H9 (cell line): Measurements from ENCODE around the gene DNM2. TPM values are rescaled to one million over a fixed set of nuclear protein-coding genes. Genes with fewer than 3 reads are reported as not detected.

Experiments
- DNase-seq: peaks from one replicate; pipeline ENCODE4 v3.0.0-alpha.2; 2017
- H2AFZ ChIP-seq: one replicate; pipeline ENCODE4 v1.6.1; 2013; ENCODE audit warnings: mild to moderate bottlenecking, low read length, control low read depth, moderate library complexity
- H2AK5ac ChIP-seq: 2 replicates; pipeline ENCODE4 v1.6.1; 2013; ENCODE audit warnings: low read length, control low read depth, mixed read lengths; ENCODE audit not compliant: insufficient read length
- H2BK120ac ChIP-seq: one replicate; pipeline ENCODE4 v1.6.1; 2013; ENCODE audit warnings: low read depth, mild to moderate bottlenecking, low read length, control low read depth, inconsistent platforms; ENCODE audit not compliant: poor library complexity, severe bottlenecking
- H2BK12ac ChIP-seq: 2 replicates; pipeline ENCODE4 v1.6.1; 2013; ENCODE audit warnings: low read length, control low read depth, mixed read lengths, low read depth; ENCODE audit not compliant: insufficient read length
- H2BK15ac ChIP-seq: 2 replicates; pipeline ENCODE4 v1.6.1; 2013; ENCODE audit warnings: low read depth, low read length, control low read depth
- H2BK20ac ChIP-seq: one replicate; pipeline ENCODE4 v1.6.1; 2013; ENCODE audit warnings: low read depth, mild to moderate bottlenecking, low read length, control low read depth, inconsistent platforms; ENCODE audit not compliant: poor library complexity, severe bottlenecking
- H2BK5ac ChIP-seq: 2 replicates; pipeline ENCODE4 v1.6.1; 2013; ENCODE audit warnings: low read length, control low read depth, mixed read lengths; ENCODE audit not compliant: insufficient read length
- H3K14ac ChIP-seq: 2 replicates; pipeline ENCODE4 v1.6.1; 2013; ENCODE audit warnings: low read length, control low read depth; ENCODE audit not compliant: insufficient read depth
- H3K18ac ChIP-seq: 2 replicates; pipeline ENCODE4 v1.6.1; 2013; ENCODE audit warnings: low read depth, mild to moderate bottlenecking, mixed read lengths, low read length, control low read depth; ENCODE audit not compliant: insufficient read length
- H3K23ac ChIP-seq: 2 replicates; pipeline ENCODE4 v1.6.1; 2013; ENCODE audit warnings: low read length, control low read depth, mixed read lengths, low read depth; ENCODE audit not compliant: insufficient read length
- H3K23me2 ChIP-seq: 2 replicates; pipeline ENCODE4 v1.6.1; 2013; ENCODE audit warnings: low read depth, mild to moderate bottlenecking, mixed read lengths, low read length, control low read depth; ENCODE audit not compliant: insufficient read length, poor library complexity, severe bottlenecking
- H3K27ac ChIP-seq: 2 replicates; pipeline ENCODE4 v1.5.1; 2013; ENCODE audit warnings: low read length, control low read depth, mixed read lengths, low read depth; ENCODE audit not compliant: insufficient read length
- H3K27me3 ChIP-seq: 2 replicates; pipeline ENCODE4 v1.6.1; 2013; ENCODE audit warnings: low read length, control low read depth, inconsistent platforms; ENCODE audit not compliant: insufficient read depth
- H3K4ac ChIP-seq: 2 replicates; pipeline ENCODE4 v1.6.1; 2013; ENCODE audit warnings: low read depth, mild to moderate bottlenecking, control low read depth, inconsistent platforms, low read length, moderate library complexity
- H3K4me1 ChIP-seq: 2 replicates; pipeline ENCODE4 v1.6.1; 2013; ENCODE audit warnings: low read length, control low read depth, inconsistent platforms; ENCODE audit not compliant: insufficient read depth
- H3K4me2 ChIP-seq: 2 replicates; pipeline ENCODE4 v1.6.1; 2013; ENCODE audit warnings: low read length, control low read depth, mixed read lengths; ENCODE audit not compliant: insufficient read length, insufficient read depth
- H3K56ac ChIP-seq: 2 replicates; pipeline ENCODE4 v1.6.1; 2013; ENCODE audit warnings: low read depth, mild to moderate bottlenecking, mixed read lengths, low read length, control low read depth; ENCODE audit not compliant: insufficient read length
- H3K79me1 ChIP-seq: 2 replicates; pipeline ENCODE4 v1.6.1; 2013; ENCODE audit warnings: low read depth, mild to moderate bottlenecking, moderate library complexity, low read length, control low read depth, inconsistent platforms; ENCODE audit not compliant: insufficient read depth, poor library complexity, severe bottlenecking
- H3K79me2 ChIP-seq: 2 replicates; pipeline ENCODE4 v1.6.1; 2013; ENCODE audit warnings: low read length, control low read depth, inconsistent platforms; ENCODE audit not compliant: insufficient read depth
- H3K9ac ChIP-seq: 2 replicates; pipeline ENCODE4 v1.6.1; 2013; ENCODE audit warnings: low read length, control low read depth, mixed read lengths; ENCODE audit not compliant: insufficient read length; ENCODE audit errors: extremely low read depth
- H3K9me3 ChIP-seq: one replicate; pipeline ENCODE4 v1.6.1; 2013; ENCODE audit warnings: low read depth, low read length, inconsistent platforms; ENCODE audit not compliant: control insufficient read depth
- H3T11ph ChIP-seq: one replicate; pipeline ENCODE4 v1.6.1; 2013; ENCODE audit warnings: mild to moderate bottlenecking, low read length, control low read depth, inconsistent platforms
- H4K20me1 ChIP-seq: one replicate; pipeline ENCODE4 v1.6.1; 2013; ENCODE audit not compliant: control insufficient read depth, insufficient read length, insufficient read depth
- H4K5ac ChIP-seq: 2 replicates; pipeline ENCODE4 v1.6.1; 2013; ENCODE audit warnings: low read depth, mild to moderate bottlenecking, mixed read lengths, low read length, control low read depth; ENCODE audit not compliant: insufficient read length
- H4K8ac ChIP-seq: replicated peaks from 2 replicates; pipeline ENCODE4 v1.6.1; 2013; ENCODE audit warnings: low read length, control low read depth, mixed read lengths, low read depth; ENCODE audit not compliant: insufficient read length
- H4K91ac ChIP-seq: 2 replicates; pipeline ENCODE4 v1.6.1; 2013; ENCODE audit warnings: low read depth, mild to moderate bottlenecking, moderate library complexity, mixed read lengths, low read length, control low read depth; ENCODE audit not compliant: insufficient read length
- H3K27ac Mint-ChIP-seq, 3 experiments: 2 replicates in 2 of 3; 3 replicates in 1 of 3; pipeline ENCODE4 v1.8.0; 2020 to 2021; ENCODE audit warnings: mixed read lengths in 3 of 3, mild to moderate bottlenecking in 1 of 3, moderate library complexity in 1 of 3
- H3K27me3 Mint-ChIP-seq: 2 replicates; pipeline ENCODE4 v1.8.0; 2021; ENCODE audit warnings: low read depth, mild to moderate bottlenecking, moderate library complexity, mixed read lengths
- H3K36me3 Mint-ChIP-seq, 3 experiments: 2 replicates in 2 of 3; 3 replicates in 1 of 3; pipeline ENCODE4 v1.8.0; 2020 to 2021; ENCODE audit warnings: low read depth in 3 of 3, mixed read lengths in 3 of 3; ENCODE audit not compliant: insufficient read depth in 1 of 3
- H3K4me1 Mint-ChIP-seq, 2 experiments: 2 replicates each; pipeline ENCODE4 v1.8.0; 2020; ENCODE audit warnings: mixed read lengths in 2 of 2
- H3K4me3 Mint-ChIP-seq, 2 experiments: 2 replicates in 1 of 2; 3 replicates in 1 of 2; pipeline ENCODE4 v1.8.0; 2020 to 2021; ENCODE audit warnings: mild to moderate bottlenecking in 2 of 2, mixed read lengths in 2 of 2, moderate library complexity in 1 of 2
- H3K9me3 Mint-ChIP-seq, 2 experiments: 2 replicates in 1 of 2; 3 replicates in 1 of 2; pipeline ENCODE4 v1.8.0; 2020; ENCODE audit warnings: mild to moderate bottlenecking in 2 of 2, mixed read lengths in 2 of 2, moderate library complexity in 1 of 2
- CTCF ChIP-seq: fragments of 200-600 bp; sonication (generic); conservative IDR thresholded peaks from 3 replicates; pipeline ENCODE4 v1.8.0; 2021; ENCODE audit warnings: antibody characterized with exemption, mild to moderate bottlenecking
- WGBS: extraction: QIAGEN DNeasy Blood & Tissue Kit; methylation state at CpG from one replicate; pipeline ENCODE4 v1.1.7; 2013; ENCODE audit warnings: missing lambda C conversion rate, low lambda C conversion rate, mixed read lengths; ENCODE audit not compliant: insufficient read length; ENCODE audit errors: extremely low coverage; 5-methylcytosine and 5-hydroxymethylcytosine counted together
- total RNA-seq: library from RNA; stranded (reverse); gene quantifications from 2 replicates; pipeline ENCODE4 v1.2.1, GENCODE V29; 2021

Gene DNM2
- total RNA-seq, 1 experiment from 2014 or later: 152 TPM

GRCh38 chr19:10776900-10777650, 59.2 kb downstream of the DNM2 start:
- Histone ChIP-seq H2AK5ac (no peak overlapping the region), H3K4me1 (no peaks in the 10 kb centered on the region), H3K14ac (no peak overlapping the region), H3K23ac (no peak overlapping the region), H3K4me2 (no peak overlapping the region), H3K56ac (no peak overlapping the region), H3T11ph (no peak overlapping the region), H3K9me3 (no peaks in the 10 kb centered on the region), H3K18ac (no peak overlapping the region), H3K9ac (no peak overlapping the region), H2BK20ac (no peak overlapping the region), H2BK12ac (no peak overlapping the region), H3K79me2 (no peaks in the 10 kb centered on the region), H4K20me1 (no peaks in the 10 kb centered on the region), H3K27ac (no peak overlapping the region), H3K79me1 (no peaks in the 10 kb centered on the region), H4K91ac (no peak overlapping the region), H4K8ac (no peak overlapping the region), H2AFZ (no peak overlapping the region), H2BK15ac (no peak overlapping the region), H4K5ac (no peak overlapping the region), H2BK120ac (no peak overlapping the region), H3K23me2 (no peaks in the 10 kb centered on the region), H2BK5ac (no peak overlapping the region), H3K4ac (no peak overlapping the region), H3K27me3 (no peaks in the 10 kb centered on the region)
- Mint-ChIP-seq H3K36me3 (peaks cover 18 to 81% (median 62%) of the 10 kb centered on the region in 3 experiments; a peak in 6 of 7 replicates), H3K4me1 (no peaks in the 10 kb centered on the region), H3K9me3 (no peaks in the 10 kb centered on the region), H3K27me3 (no peaks in the 10 kb centered on the region), H3K4me3 (no peak overlapping the region), H3K27ac (no peak overlapping the region; a peak in 1 of 7 replicates)
- WGBS: no CpG with 5 or more reads among the region's 14 CpGs
- TF ChIP-seq CTCF: no peak
- no peak for DNase-seq
